Esophagus mucosa (tissue), 1 donor: Measurements from ENCODE around the gene NCAPD2. TPM values are rescaled to one million over a fixed set of nuclear protein-coding genes. Genes with fewer than 3 reads are reported as not detected.
"Not testable (repeated sequence)": the region's sequence is repeated elsewhere in the genome, so short reads cannot be mapped to it uniquely, and the experiment has no call there.

ENCODE experiments used
- ATAC-seq: fragments of 200-7000 bp; cut with Tn5 transposase; one replicate; pipeline ENCODE4 v1.9.1; 2020
- total RNA-seq: library from RNA; stranded (reverse); gene quantifications from one replicate; pipeline ENCODE4 v1.2.4, GENCODE V29; 2023
- donor health status: DM: yes; HTN: yes; CAD: no.

The NCAPD2 gene
- total RNA-seq, 1 donor from 2014 or later, result 37.4 TPM

DNA sequence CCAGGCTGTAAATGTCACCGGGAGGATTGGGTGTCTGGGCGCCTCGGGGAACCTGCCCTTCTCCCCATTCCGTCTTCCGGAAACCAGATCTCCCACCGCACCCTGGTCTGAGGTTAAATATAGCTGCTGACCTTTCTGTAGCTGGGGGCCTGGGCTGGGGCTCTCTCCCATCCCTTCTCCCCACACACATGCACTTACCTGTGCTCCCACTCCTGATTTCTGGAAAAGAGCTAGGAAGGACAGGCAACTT lies 41.7 kb downstream of the NCAPD2 start:
- no peak for ATAC-seq

GRCh38 chr12:6535960-6536847 lies 42.3 kb downstream of the NCAPD2 start:
- no peak for ATAC-seq

DNA sequence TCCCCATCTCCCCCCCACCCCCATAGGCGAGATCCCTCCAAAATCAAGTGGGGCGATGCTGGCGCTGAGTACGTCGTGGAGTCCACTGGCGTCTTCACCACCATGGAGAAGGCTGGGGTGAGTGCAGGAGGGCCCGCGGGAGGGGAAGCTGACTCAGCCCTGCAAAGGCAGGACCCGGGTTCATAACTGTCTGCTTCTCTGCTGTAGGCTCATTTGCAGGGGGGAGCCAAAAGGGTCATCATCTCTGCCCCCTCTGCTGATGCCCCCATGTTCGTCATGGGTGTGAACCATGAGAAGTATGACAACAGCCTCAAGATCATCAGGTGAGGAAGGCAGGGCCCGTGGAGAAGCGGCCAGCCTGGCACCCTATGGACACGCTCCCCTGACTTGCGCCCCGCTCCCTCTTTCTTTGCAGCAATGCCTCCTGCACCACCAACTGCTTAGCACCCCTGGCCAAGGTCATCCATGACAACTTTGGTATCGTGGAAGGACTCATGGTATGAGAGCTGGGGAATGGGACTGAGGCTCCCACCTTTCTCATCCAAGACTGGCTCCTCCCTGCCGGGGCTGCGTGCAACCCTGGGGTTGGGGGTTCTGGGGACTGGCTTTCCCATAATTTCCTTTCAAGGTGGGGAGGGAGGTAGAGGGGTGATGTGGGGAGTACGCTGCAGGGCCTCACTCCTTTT lies 43.1 kb downstream of the NCAPD2 start:
- ATAC-seq, result no peak

DNA sequence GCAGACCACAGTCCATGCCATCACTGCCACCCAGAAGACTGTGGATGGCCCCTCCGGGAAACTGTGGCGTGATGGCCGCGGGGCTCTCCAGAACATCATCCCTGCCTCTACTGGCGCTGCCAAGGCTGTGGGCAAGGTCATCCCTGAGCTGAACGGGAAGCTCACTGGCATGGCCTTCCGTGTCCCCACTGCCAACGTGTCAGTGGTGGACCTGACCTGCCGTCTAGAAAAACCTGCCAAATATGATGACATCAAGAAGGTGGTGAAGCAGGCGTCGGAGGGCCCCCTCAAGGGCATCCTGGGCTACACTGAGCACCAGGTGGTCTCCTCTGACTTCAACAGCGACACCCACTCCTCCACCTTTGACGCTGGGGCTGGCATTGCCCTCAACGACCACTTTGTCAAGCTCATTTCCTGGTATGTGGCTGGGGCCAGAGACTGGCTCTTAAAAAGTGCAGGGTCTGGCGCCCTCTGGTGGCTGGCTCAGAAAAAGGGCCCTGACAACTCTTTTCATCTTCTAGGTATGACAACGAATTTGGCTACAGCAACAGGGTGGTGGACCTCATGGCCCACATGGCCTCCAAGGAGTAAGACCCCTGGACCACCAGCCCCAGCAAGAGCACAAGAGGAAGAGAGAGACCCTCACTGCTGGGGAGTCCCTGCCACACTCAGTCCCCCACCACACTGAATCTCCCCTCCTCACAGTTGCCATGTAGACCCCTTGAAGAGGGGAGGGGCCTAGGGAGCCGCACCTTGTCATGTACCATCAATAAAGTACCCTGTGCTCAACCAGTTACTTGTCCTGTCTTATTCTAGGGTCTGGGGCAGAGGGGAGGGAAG lies 43.9 kb downstream of the NCAPD2 start:
- ATAC-seq, result not testable (repeated sequence)

DNA sequence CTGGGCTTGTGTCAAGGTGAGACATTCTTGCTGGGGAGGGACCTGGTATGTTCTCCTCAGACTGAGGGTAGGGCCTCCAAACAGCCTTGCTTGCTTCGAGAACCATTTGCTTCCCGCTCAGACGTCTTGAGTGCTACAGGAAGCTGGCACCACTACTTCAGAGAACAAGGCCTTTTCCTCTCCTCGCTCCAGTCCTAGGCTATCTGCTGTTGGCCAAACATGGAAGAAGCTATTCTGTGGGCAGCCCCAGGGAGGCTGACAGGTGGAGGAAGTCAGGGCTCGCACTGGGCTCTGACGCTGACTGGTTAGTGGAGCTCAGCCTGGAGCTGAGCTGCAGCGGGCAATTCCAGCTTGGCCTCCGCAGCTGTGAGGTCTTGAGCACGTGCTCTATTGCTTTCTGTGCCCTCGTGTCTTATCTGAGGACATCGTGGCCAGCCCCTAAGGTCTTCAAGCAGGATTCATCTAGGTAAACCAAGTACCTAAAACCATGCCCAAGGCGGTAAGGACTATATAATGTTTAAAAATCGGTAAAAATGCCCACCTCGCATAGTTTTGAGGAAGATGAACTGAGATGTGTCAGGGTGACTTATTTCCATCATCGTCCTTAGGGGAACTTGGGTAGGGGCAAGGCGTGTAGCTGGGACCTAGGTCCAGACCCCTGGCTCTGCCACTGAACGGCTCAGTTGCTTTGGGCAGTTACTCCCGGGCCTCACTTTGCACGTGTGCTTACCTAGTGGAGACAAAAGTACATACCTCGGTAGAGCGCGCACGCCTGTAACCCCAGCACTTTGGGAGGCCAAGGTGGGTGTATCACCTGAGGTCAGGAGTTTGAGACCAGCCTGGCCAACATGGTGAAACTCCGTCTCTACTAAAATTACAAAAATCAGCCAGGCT lies 44.8 kb downstream of the NCAPD2 start:
- ATAC-seq, result no peak

- no peak for ATAC-seq
These were observed 45.4 kb downstream of the NCAPD2 start for GRCh38 chr12:6539314-6539682.

DNA sequence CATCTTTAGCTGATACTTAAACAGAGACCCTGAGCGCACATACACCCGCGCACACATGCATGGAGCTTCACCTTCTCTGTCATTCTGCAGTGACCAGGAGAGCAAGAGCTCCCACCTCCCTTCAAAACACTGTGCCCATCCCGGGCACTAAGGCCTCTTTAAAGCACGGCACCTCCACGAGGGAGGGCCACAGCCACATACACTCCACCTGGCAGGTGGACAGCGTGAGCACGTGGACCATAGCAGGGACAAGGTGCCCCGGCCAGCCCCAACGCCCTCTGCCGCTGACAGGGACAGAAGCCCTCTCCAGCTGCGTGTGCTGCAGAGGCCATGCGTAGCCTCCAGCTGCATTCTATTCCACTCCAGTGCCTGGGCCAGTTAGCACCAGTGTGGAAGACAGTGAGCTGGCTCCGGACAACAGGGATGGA lies 45.8 kb downstream of the NCAPD2 start:
- peak; percentile 9 for ATAC-seq

DNA sequence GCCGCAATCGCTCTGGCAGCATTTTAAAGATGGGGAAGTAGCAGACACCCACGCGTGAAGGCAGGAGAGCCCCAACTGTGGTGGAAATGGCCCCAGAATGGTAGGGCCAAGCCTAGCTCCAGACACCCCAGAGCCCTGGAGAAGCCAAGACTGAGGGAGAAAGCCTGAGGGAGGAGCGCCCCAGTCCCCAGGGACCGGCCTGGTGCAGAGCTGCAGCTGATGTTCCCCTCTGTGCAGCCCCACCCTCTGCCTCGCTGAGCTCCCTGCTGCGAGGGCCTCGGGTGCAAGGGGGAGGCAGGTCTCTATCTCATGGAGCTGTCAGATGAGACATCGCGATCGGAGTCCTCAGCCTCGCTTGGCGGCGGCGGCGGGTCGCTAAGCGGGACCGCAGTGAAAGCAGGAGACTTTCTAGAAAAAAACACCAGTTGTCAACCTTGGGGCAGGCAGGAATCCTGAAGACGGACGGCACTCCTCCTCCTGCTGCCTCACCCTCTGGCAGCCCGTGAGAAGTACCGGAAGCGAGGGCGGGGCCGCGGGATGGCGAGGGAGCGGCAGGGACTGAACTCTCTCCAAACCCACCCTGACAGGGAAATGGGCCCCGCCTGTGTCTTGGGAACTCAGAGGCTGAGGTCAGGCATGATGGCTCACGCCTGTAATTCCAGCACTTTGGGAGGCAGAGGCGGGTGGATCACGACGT lies 46.4 kb downstream of the NCAPD2 start:
- peak; percentile 85 for ATAC-seq

DNA sequence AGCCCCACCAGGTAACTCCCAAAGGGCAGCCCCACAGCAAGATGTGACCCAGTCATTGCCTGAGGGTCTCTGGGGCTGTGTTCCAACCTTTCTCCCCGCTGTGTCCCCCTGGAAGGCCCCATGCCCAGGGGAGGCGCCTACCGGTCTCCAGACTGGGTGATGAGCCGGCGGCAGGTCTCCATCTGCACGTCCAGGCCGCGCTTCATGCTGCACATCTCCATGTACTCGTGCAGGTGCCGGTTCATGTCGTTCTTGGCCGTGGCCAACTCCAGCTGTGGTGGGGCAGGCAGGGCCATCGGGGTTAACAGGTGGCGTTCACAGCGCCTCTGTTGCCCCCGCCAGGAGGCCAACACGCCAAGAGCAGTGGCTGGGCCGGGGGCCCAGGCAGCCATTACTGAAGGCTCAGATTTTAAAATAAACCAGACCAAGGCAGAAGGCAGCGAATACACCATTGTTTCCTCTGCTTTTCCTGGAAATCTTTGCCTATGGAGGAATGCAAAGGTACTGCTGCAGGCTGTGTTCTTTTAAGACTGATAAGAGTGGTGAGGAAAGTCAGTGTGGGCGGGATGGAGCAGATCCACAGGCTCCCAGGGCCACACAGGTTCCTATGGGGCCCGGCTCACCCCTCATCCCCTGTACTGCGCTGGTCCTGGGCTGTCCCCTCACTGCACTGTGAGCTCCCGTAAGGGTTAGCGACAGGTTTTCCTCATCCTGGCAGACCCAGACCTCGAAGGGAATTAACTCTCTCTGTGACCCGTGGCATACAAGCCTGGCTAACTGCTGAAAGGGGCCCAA lies 47.7 kb downstream of the NCAPD2 start:
- no peak for ATAC-seq

DNA sequence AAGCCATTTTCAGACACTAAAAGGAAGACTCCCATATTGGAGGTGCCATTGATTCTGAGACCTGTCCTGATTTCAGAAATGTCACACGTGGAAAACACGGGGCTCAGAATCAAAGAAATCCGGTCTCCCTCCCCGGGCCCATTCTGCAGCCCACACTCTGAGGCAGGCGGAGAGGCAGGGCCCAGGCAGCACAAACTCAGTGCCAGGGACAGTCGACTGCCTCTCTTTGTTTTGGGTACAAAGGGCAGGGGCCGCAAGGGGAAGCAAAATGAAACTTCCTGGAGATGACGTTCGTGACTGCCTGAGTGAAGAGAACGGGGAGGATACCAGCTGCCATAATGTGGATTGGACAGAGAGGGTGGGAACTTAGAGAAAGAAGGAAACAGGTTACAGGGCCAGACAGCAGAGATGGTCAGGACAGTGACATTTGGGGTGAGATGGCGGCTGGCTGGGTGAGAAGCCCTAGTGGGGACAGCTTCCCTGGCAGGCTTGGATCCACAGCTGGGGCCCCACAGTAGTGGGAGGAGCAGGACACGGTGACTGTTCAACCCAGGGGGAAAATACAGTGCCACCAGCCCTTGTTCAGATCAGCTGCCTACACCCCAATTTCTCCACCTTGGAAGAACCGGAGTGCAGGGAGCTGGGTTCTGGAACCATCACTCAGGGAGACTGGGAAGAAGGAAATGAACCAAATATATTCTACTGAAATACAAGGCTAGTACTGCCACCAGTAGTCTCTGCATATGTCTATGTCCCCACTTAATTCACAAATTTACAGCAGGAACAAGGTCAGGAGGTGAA lies 48.5 kb downstream of the NCAPD2 start:
- ATAC-seq, result no peak

- ATAC-seq, result no peak
These were observed 52.1 kb downstream of the NCAPD2 start for GRCh38 chr12:6546016-6546415.

DNA sequence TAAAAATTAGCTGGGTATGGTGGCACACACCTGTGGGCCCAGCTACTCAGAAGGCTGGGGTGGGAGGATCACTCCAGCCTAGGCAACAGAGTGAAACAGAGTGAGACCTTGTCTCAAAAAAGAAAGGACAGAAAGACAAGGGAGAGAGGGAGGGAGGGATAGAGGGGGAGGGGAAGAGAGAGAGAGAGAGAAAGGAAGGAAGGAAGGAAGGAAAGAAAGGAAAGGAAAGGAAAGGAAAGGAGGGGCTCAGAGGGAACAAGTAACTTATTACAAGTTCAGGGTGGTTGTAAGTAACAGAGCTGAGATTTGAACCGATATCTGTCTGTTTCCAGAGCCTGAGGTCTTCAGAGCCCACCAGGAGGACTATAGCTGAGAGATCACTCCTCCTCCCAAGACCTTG lies 53.7 kb downstream of the NCAPD2 start:
- ATAC-seq, result no peak

- no peak for ATAC-seq
These were observed 54.1 kb downstream of the NCAPD2 start for GRCh38 chr12:6547987-6548386.

DNA sequence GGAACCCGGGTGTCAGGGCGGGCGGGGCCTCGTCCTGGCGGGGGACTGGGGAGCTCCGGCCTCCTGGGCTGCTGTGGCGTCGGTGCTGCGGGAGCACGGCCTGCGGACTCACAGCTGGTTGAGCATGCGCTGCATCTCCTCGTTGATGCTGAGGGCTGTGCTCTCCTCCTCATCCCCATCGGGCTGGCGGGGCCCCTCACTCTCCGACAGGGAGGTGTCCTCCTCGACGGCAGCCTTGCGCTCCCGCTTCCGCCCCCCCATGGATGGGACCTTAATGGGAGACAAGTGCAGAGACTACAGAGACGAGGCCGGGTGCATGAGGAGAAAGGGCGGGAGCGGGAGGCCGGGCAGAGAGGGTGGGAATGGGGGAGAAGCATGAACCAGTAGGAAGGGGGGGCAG lies 54.7 kb downstream of the NCAPD2 start:
- ATAC-seq, result no peak

- no peak for ATAC-seq
These were observed 55.2 kb downstream of the NCAPD2 start for GRCh38 chr12:6548966-6549683.

DNA sequence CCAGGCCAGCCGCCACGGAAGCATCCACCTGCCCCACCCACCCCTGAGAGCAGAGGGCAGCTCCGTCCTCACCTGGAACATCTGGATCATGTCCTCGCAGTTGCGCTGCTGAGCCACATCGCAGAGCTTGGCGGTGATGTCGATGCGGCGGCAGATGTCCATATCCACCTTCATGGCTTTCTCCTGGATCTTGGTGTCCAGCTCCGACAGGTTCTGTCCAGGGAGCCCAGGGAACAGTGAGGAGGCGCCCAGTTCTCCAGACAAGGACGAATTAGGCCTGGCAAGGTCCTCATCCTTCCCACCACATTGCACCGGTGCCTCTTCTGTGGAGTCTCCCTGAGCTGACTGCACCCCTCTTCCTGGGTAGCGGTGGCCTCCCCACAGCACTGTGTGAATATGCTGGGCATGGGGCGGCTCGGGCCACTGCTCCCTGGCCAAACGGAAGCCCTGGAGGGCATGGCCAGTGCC lies 55.8 kb downstream of the NCAPD2 start:
- ATAC-seq, result no peak

- no peak for ATAC-seq
These were observed 56.6 kb downstream of the NCAPD2 start for GRCh38 chr12:6550294-6551062.

DNA sequence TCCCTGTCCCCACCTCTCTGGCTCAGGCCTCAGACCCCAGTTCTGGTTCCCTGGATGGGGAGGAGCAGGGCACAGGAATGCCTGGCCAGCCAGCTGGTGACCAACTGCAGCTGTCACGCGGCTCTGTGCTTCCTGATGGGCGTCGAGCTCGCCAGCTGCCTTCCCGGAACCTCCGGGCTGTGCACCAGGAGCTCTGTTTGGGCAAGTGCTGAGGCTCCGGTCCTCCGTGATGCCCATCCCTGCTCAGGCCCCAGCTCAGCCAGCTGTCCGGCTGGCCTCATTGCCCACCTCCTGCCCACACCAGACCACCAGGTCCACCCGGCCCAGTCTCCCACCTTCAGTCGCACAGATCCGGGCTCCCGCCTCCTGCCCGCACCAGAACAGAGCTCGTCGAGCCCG lies 57.2 kb downstream of the NCAPD2 start:
- peak; percentile 31 for ATAC-seq
